Dermis microvascular lymphatic vessel endothelial cell (primary cell): Measurements from ENCODE around the gene GNGT1. TPM values are rescaled to one million over a fixed set of nuclear protein-coding genes. Genes with fewer than 3 reads are reported as not detected.

Experiments
- DNase-seq, 2 donors: peaks; one replicate each; pipeline versions ENCODE4 v3.0.0 to v3.0.0-alpha.2; 2010; ENCODE audit warnings: low read depth in 2 of 2
- total RNA-seq: library from RNA; depleted of rRNA; stranded (reverse); fragments of >200 nt; gene quantifications from 2 replicates; pipeline ENCODE4 v1.2.1, GENCODE V29; 2014

The GNGT1 gene
- total RNA-seq, result not detected in 2 replicates

- no peak for DNase-seq
These were observed at the start of gene GNGT1 for GRCh38 chr7:93906267-93906666. Gene GNGT1, plus strand, starts transcription at chr7:93906567. Its CDS starts 180 bp downstream, at chr7:93906747.

DNA sequence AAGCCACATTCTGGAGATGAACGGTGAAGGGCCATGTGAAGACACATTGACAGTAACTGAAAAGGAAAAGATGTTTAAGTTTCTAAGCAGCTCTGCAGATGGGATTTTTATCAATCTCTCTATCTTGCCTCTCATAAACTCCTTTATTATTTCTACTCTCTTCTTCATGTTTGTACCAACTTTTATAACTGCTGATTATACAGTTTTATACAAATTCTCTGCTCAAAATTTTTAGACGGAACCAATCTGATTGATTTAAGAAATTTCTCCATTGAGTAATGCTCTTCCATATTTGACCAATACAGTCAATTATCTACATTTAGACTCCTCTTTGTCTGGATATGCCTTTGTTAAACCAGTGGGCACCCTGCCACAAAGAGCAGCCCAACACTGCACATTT is 47.5 kb upstream of the GNGT1 start:
- no peak for DNase-seq

DNA sequence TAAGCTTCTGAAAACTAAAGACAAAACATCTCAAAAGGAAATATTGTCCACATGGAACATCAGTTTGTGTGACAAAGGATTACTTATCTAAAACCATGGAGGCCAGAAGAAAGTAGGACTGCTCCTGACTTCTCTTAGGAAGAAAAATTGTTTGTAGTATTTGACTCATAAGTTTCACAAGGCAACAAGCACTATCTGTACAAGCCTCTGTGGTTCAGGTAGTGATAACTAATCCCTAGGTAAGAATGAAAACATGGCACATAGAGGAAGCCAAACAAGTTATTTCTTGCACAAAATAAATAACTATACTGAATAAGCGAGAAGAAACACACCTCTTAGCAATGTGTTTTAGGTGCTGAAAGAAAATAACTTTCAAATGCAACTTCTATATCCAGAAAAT is 46.1 kb upstream of the GNGT1 start:
- no peak for DNase-seq

DNA sequence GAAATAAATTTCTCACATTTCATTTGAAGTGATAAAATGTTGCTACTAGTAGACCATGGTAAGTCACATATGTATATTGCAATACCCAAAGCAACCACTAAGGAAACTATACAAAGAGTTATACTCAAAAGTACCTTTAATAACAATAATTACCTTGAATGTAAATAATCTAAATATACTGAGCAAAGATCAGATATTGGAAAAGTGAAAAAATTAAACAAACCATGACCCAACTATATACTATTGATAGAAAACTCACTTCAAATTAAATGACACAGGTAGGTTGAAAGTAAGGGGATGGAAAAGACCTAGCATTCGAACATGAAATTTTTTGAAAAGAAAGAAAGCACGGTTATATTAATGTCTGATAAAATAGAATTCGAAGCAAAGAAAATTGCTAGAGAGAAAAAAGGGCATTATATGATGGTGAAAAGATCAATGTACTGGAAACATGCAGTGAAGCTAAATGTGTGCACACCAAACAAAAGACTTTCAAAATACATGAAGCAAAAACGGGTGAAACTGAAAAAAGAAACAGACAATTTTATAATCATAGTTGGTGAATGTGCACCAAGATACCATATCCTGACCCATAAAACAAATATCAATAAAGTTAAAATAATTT is 44.9 kb upstream of the GNGT1 start:
- no peak for DNase-seq

DNA sequence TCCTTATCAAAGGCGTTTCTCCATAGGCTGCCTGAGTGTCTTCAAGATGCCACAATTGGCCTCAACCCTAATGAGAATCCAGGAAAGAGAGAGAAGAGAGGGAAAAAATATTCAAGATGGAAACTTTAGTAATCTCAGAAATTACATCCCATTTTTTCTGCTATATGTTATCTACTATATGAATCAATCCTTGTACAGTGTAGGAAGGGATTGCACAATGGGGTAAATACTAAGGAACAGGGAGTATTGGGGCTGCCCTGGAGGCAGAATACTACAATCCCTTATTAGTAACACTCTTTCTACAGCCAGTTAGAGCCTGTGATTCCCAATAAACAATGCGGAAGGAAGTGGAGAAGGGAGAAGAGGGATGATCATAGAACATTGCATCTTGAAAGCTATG is 43.7 kb upstream of the GNGT1 start:
- DNase-seq, result no peak

- no peak for DNase-seq
These were observed 39.5 kb upstream of the GNGT1 start for GRCh38 chr7:93866886-93867285.

DNA sequence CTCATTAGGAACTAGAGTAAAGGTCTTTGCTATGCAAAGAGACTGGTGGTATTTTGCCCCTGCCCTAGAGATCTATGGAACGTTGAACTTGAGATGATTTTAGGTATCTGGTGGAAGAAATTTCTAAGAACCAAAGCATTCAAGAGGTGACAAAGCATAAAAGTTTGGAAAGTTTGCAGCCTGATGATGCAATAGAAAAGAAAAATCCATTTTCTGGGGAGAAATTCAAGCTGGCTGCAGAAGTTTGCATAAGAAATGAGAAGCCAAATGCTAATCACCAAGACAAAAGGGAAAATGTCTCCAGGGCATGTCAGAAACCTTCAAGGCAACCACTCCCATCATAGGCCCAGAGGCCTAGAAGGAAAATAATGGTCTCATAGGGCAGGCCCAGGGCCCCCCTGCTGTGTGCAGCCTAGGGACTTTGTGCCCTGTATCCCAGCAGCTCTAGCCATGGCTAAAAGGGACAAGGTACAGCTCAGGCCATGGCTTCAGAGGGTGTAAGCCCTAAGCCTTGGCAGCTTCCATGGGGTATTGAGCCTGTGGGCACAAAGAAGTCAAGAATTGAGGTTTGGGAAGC is 32.3 kb upstream of the GNGT1 start:
- DNase-seq, result no peak

- no peak for DNase-seq
These were observed 28.6 kb upstream of the GNGT1 start for GRCh38 chr7:93877742-93878141.

GRCh38 chr7:93879356-93879755 is 27.0 kb upstream of the GNGT1 start:
- no peak for DNase-seq

GRCh38 chr7:93882468-93882867 is 23.9 kb upstream of the GNGT1 start:
- DNase-seq, result no peak

DNA sequence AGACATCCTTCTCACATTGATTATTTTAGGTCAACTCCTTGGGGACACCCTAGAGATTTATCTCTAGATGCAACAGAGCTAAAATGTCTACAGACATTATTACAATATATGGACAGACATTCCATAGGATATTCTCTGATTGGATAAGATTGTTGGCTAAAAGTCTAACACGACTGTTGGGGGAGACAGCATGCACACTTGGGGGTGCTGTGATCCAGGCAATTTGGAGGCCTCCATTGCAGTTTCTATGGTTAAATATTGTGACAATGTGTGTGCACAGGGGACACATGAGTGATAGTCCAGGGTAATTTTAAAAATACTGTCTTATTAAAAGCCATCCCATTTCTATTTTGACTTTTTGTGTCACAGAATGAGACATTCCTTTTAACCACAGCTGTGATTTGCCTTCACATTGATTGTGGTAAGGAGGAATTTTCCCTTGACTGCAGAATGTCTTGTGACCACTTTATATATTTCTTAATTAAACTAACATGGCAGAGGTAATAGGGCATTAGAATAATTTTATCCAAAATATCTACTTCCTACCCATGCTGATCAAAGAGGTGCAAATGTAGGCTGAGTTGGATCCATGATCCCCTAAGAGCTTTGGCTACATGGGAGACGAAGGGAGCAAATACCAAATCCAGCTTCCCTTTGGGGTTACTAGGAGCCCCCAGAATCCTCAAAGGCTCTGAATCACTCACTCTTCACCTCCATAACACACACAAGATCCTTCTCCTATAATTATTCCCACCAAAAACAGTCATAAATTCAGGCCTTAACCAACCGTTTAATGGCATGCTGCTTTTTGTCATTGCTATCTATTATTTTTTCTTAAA is 23.1 kb upstream of the GNGT1 start:
- DNase-seq, result no peak

DNA sequence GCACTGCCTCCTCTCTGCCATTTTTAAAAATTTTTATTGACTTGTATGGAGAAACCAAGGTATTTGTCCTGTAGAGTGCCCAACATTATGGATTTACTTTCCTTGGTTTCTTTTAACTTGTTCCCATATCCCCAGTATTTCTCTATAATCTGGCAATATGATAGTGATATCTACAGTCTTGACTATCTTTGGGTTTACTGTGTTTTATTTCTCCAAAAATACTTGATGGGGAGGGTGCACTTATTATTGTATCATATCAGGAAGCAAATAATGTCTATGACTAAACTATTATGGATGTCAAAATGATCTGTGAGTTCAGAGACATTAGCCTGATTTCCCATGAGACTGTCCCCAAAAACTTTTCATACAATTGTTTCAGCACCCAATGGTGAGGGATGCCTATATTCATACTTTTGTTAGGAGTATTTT is 22.4 kb upstream of the GNGT1 start:
- DNase-seq, result no peak

DNA sequence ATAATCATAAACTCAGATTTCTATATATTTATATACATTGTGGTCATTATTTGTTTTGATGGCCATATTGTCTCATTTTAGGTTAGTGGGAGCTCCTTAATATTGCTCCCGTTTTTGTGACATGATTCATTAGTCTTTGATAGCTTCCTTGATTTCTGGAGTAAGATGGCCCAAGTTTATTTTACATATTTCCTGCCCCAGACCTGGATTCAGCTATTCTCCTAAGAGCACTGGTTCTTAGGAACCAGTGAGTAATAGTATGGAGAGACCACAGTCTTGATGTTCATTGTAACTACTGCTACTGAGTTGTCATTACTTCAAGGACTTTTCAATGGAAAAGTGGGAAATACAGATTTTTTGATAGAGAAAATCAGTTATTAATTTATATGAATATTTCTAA is 21.8 kb upstream of the GNGT1 start:
- DNase-seq, result no peak

GRCh38 chr7:93889261-93889660 is 17.1 kb upstream of the GNGT1 start:
- DNase-seq, result no peak

- peak in 1 of 2 donors; percentile 47 for DNase-seq
These were observed 16.3 kb upstream of the GNGT1 start for GRCh38 chr7:93890041-93890463.

DNA sequence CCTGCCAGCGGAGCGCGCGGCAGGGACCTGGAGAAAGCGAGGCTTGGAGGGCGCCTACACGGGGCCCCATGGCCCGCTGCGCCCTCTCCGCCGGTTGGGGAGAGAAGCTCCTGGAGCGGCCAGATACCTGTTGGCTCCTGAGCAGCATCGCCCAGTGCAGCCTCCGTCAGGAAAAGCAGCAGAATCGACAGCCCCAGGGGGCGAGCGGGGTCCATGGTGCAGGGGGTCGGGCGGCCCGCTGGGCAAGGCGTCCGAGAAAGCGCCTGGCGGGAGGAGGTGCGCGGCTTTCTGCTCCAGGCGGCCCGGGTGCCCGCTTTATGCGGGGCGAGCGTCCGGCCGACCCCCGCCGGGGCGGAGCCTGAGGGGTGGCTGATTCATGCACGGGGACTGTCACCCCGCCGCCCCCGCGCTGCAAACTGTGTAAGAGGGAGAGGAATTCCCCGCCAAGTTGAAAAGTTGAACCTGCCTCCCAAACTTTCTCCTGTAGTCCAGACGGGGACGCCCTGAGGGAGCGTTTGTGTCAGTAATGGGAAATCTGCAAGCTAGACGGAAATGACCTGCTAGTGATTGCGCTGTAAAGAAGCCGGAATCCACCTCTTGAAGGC is 15.8 kb upstream of the GNGT1 start, which contains the start of gene TFPI2:
TFPI2 (minus strand) TSS at position 290 of the 605 bp plus-strand sequence; CDS start at position 215, 75 bp downstream.
- peak; percentile 26 to 77 for DNase-seq

DNA sequence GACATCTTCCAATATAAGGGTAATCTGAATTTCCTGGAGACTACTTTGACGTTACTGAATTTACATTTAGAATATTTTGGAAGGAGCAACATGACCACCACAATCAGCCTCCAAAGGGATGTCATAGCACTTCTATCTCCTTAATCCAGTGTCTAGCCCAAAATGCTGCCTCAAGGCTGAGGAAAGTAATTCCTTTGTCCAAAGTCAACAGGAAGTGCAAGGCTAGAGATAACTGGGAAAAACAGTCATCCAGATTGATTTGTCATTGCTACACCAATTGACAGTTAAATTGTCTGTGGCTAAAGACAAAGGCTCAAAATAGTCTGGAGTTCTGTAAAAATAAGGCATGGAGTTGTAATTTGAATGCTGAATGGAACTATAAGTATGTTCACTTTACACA is 11.9 kb upstream of the GNGT1 start:
- no peak for DNase-seq

DNA sequence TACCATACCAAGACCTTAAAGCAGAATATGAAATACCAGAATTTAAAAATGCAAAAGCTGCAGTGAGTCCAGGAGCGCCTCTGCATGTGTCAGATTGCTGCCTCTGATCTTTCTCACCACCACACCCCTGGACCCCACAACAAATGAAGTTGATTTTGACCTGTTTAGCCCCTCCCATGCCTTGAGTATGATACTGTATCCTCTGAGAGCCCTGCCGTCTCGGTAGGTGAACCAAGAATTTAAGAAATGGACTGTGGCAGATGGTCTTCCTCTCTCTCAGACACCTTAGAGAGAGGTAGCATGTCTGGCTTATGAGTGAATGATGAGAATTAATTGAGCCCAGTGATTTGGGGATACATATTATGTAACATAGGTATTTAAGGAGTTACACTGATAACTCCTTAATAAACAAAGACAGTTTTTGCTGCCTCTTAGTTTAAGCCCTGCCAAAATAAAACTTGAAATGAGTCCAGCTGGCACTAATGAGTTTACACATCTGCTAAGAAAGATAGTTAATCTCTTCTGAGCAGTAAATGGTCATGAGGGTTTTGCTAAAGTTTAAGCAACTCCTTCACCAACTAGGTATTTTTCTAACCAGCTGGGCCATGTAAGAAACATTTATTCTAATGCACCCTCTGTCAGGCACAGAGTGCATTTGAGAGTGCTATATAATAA is 11.3 kb upstream of the GNGT1 start:
- no peak for DNase-seq

- DNase-seq, result no peak
These were observed 10.3 kb upstream of the GNGT1 start for GRCh38 chr7:93895859-93896600.

- no peak for DNase-seq
These were observed 8.7 kb upstream of the GNGT1 start for GRCh38 chr7:93897680-93898079.
